Measurements from ENCODE around the gene MXD3. TPM values are rescaled to one million over a fixed set of nuclear protein-coding genes. Genes with fewer than 3 reads are reported as not detected.

The MXD3 gene
- total and polyA plus RNA-seq, 8 donors, result 6.8 to 86.9 (median 20.4) TPM

GRCh38 chr5:177314376-177315342 lies 3.0 kb upstream of the MXD3 start:
- Histone ChIP-seq H3K27ac (no peak overlapping the region), H3K27me3 (no peaks in the 10 kb centered on the region), H3K4me1 (peaks cover 24 to 42% (median 36%) of the 10 kb centered on the region in 4 donors), H3K9me3 (no peaks in the 10 kb centered on the region), H3K36me3 (peaks cover 0 to 7% (median 0%) of the 10 kb centered on the region in 4 donors), H3K4me3 (no peak overlapping the region)
- intact Hi-C loops (cut with DNase I; ENCODE audit: low total_unique reads), result no loop called here
- TF ChIP-seq EP300 (IDR thresholded peaks at IDR 0.05) (no peak), POLR2A (IDR thresholded peaks at IDR 0.05) (no peak)
- WGBS, 5 donors, result 87 to 95% (median 89%) methylated on average over 17 to 18 of the region's 18 CpGs
- no peak for DNase-seq

GRCh38 chr5:177313561-177314259 lies 2.0 kb upstream of the MXD3 start:
- Histone ChIP-seq H3K36me3 (peaks cover 0 to 7% (median 0%) of the 10 kb centered on the region in 4 donors), H3K4me3 (no peak overlapping the region), H3K27me3 (no peaks in the 10 kb centered on the region), H3K27ac (no peak overlapping the region), H3K9me3 (no peaks in the 10 kb centered on the region), H3K4me1 (peaks cover 24 to 51% (median 44%) of the 10 kb centered on the region in 4 donors)
- intact Hi-C loops (cut with DNase I; ENCODE audit: low total_unique reads), result no loop called here
- no peak for DNase-seq
- TF ChIP-seq POLR2A (IDR thresholded peaks at IDR 0.05), result no peak
- TF ChIP-seq EP300 (IDR thresholded peaks at IDR 0.05), result no peak
- TF ChIP-seq POLR2AphosphoS5 (IDR thresholded peaks at IDR 0.05), result no peak
- TF ChIP-seq CTCF (IDR thresholded peaks at IDR 0.05), result no peak
- WGBS, 5 donors, result 90 to 97% (median 94%) methylated on average over 15 of the region's 15 CpGs

GRCh38 chr5:177312649-177313181 lies 1.0 kb upstream of the MXD3 start:
- DNase-seq, result peak in 1 of 2 donors; percentile 66
- 1 to 12% (median 4%) methylated on average over 11 to 19 of the region's 19 CpGs for WGBS, 5 donors
- intact Hi-C loops (cut with DNase I; ENCODE audit: low total_unique reads), result no loop called here

GRCh38 chr5:177311392-177311722 lies 341 bp downstream of the MXD3 start:
- intact Hi-C loops (cut with DNase I; ENCODE audit: low total_unique reads), result no loop called here
- Histone ChIP-seq H3K4me3 (peak overlapping the region; percentile 46 to 73 (median 62)), H3K9me3 (no peaks in the 10 kb centered on the region), H3K27me3 (no peaks in the 10 kb centered on the region), H3K36me3 (peaks cover 13 to 17% (median 15%) of the 10 kb centered on the region in 4 donors), H3K27ac (peak overlapping the region in 3 of 5 donors; percentile 7 to 78 (median 68)), H3K4me1 (peaks cover 24 to 66% (median 46%) of the 10 kb centered on the region in 4 donors)
- DNase-seq, result peak in 1 of 2 donors; percentile 51
- TF ChIP-seq EP300 (IDR thresholded peaks at IDR 0.05), result no peak
- no peak for TF ChIP-seq POLR2A (IDR thresholded peaks at IDR 0.05)
- TF ChIP-seq CTCF (IDR thresholded peaks at IDR 0.05), result no peak
- no peak for TF ChIP-seq POLR2AphosphoS5 (IDR thresholded peaks at IDR 0.05)
- WGBS, 5 donors, result 0 to 2% (median 1%) methylated on average over 8 to 23 of the region's 23 CpGs; no CpG with 5 or more reads in 1 of the 5 donors

More at GRCh38 chr5:177312649-177313181, 1.0 kb upstream of the MXD3 start:
- TF ChIP-seq POLR2A (IDR thresholded peaks at IDR 0.05) (no peak), EP300 (IDR thresholded peaks at IDR 0.05) (no peak), CTCF (IDR thresholded peaks at IDR 0.05) (no peak), POLR2AphosphoS5 (IDR thresholded peaks at IDR 0.05) (no peak)
- Histone ChIP-seq H3K4me1 (peaks cover 24 to 55% (median 42%) of the 10 kb centered on the region in 4 donors), H3K27me3 (no peaks in the 10 kb centered on the region), H3K4me3 (peak overlapping the region; percentile 46 to 73 (median 62)), H3K36me3 (peaks cover 0 to 8% (median 3%) of the 10 kb centered on the region in 4 donors), H3K27ac (peak overlapping the region in 2 of 5 donors; percentile 10 to 78), H3K9me3 (no peaks in the 10 kb centered on the region)

All from stomach (tissue), 9 donors.